Adrenal gland (tissue), 19 donors: ENCODE measurements around the gene NEGR1. TPM values are rescaled to one million over a fixed set of nuclear protein-coding genes. Genes with fewer than 3 reads are reported as not detected.
A peak's percentile ranks its signal among the peaks of the same experiment; 100 is the strongest.

Source experiments
- DNase-seq, 7 donors: peaks; one replicate each; pipeline ENCODE4 v3.0.0-alpha.2; 2019 to 2020
- H3K27ac ChIP-seq, 5 donors: fragments of 200-600 bp; sonication (generic) in 4 of 5; 1 replicate in 3 of 5; 2 replicates in 2 of 5; pipeline versions ENCODE4 v1.5.1 to v1.8.0; 2016 to 2020; ENCODE audit warnings: mild to moderate bottlenecking in 1 of 5
- H3K27me3 ChIP-seq: fragments of 200-600 bp; 2 replicates; pipeline ENCODE4 v1.8.0; 2021
- H3K36me3 ChIP-seq, 2 donors: fragments of 200-600 bp; replicated peaks in 1 of 2; 1 replicate in 1 of 2; 2 replicates in 1 of 2; pipeline versions ENCODE4 v1.5.1 to v1.8.0; 2018 to 2022
- H3K4me1 ChIP-seq, 2 donors: fragments of 200-600 bp; replicated peaks in 1 of 2; 1 replicate in 1 of 2; 2 replicates in 1 of 2; pipeline versions ENCODE4 v1.5.1 to v1.8.0; 2018 to 2021
- H3K4me3 ChIP-seq, 4 donors: fragments of 200-600 bp; sonication (generic) in 3 of 4; one replicate each; pipeline ENCODE4 v1.5.1; 2016 to 2018
- H3K9me3 ChIP-seq, 3 donors: fragments of 200-600 bp; sonication (generic) in 1 of 3; replicated peaks in 1 of 3; 1 replicate in 2 of 3; 2 replicates in 1 of 3; pipeline versions ENCODE4 v1.5.1 to v1.8.0; 2016 to 2021
- CTCF ChIP-seq, 6 experiments: fragments of 450-650 bp in 4 of 6; fragments of 200-600 bp in 2 of 6; sonication (generic) in 1 of 6; IDR thresholded peaks; 1 replicate in 5 of 6; 2 replicates in 1 of 6; pipeline versions ENCODE4 v1.5.1 to v1.8.0; 2016 to 2021; ENCODE audit warnings: antibody characterized with exemption in 6 of 6, mild to moderate bottlenecking in 2 of 6, moderate library complexity in 1 of 6
- POLR2A ChIP-seq, 2 donors: fragments of 450-650 bp; IDR thresholded peaks; one replicate each; pipeline ENCODE4 v1.6.1; 2017; ENCODE audit warnings: antibody characterized with exemption in 2 of 2, mild to moderate bottlenecking in 2 of 2, moderate library complexity in 1 of 2
- WGBS, 4 donors: extraction: QIAGEN DNeasy Blood & Tissue Kit in 2 of 4; methylation state at CpG; one replicate each; pipeline versions ENCODE4 v1.1.5 to v1.1.7; 2013 to 2017; 5-methylcytosine and 5-hydroxymethylcytosine counted together
- intact Hi-C, 2 donors: fragments of 100-400 bp; cut with DNase I; formaldehyde crosslinking; loops; one replicate each; pipeline versions ENCODE4 v1.14.1 to v1.15.0; 2022 to 2023
- long read RNA-seq, 10 donors: library from polyadenylated mRNA in 3 of 10; unstranded in 2 of 10; stranded (forward) in 1 of 10; transcript quantifications; one replicate each; pipeline ENCODE4 v2.0.0 and lab custom pipeline, GENCODE V29; 2021 to 2026
- polyA plus RNA-seq, 3 donors: library from polyadenylated mRNA; stranded (reverse); fragments of 200-250 nt in 2 of 3; fragments of 350-450 nt in 1 of 3; fragmentation: Illumina TruSeq in 1 of 3; extraction: RNeasy Lipid Tissue Mini Kit (QIAGEN cat#74804) in 1 of 3; gene quantifications; one replicate each; pipeline ENCODE4 v1.2.3, GENCODE V29; 2013 to 2014
- total RNA-seq, 9 donors: library from RNA; depleted of rRNA in 4 of 9; stranded (reverse); fragments of >200 nt in 4 of 9; fragments of 120-200 nt in 1 of 9; fragmentation: NEBNext Ultra II Directional in 1 of 9; extraction: Animal tissue kit (Norgen Biotek cat#: 25700) in 1 of 9; gene quantifications; one replicate each; pipeline versions ENCODE4 v1.1.0 to v1.2.4, GENCODE V29; 2013 to 2023
- donor health status: healthy with polysubstance abuse.
- donor health status: Bipolar disorder and iron deficiency.
- donor health status: DM: yes; HTN: yes; CAD: no.
- donor health status: DM: no; HTN: no; CAD: no.
- donor health status: DM: no; HTN: no; CAD: no.
- donor health status: DM: yes; HTN: yes; CAD: no.

The NEGR1 gene
- 1 to 10 TPM; 1.1 to 7.4 (median 4.1) TPM for total RNA-seq
- polyA plus RNA-seq: 1 to 10 TPM; 2.2 to 6.2 (median 2.5) TPM
- long read RNA-seq, donor 1: 0 reads
- long read RNA-seq, donor 2: 0 reads
- long read RNA-seq, donor 3: 0 reads
- long read RNA-seq, donor 4: 0 reads
- long read RNA-seq, donor 5, partial matches to known transcripts: 2 of 2 reads
- long read RNA-seq, donor 5, other reads (novel, unspliced or antisense): 0 of 2 reads
- long read RNA-seq, donor 6, partial matches to known transcripts: 0 of 1 reads
- long read RNA-seq, donor 6, other reads (novel, unspliced or antisense): 1 of 1 reads
- long read RNA-seq, donor 7: 0 reads
- long read RNA-seq, donor 8: 0 reads
- long read RNA-seq, donor 9: 0 reads
- long read RNA-seq, donor 10: 0 reads

GRCh38 chr1:72282271-72283021, at the start of gene NEGR1:
Gene NEGR1, minus strand, starts transcription at chr1:72282539.
- TF ChIP-seq CTCF (IDR thresholded peaks at IDR 0.05) (peak in 2 of 6 experiments; percentile 9 to 11), POLR2A (IDR thresholded peaks at IDR 0.05) (peak in 1 of 2 donors; percentile 60)
- H3K4me1 ChIP-seq: no peaks in the 10 kb centered on the region
- 0 to 1% (median 1%) methylated on average over 47 to 54 of the region's 54 CpGs for WGBS, 4 donors
- peak; percentile 73 to 88 (median 79) for DNase-seq
- intact Hi-C loops: no loop called here
- H3K27ac ChIP-seq: peak within 1 kb of the TSS in 4 of 5 donors; percentile 19 to 90 (median 72)
- H3K4me3 ChIP-seq: peak within 1 kb of the TSS; percentile 2 to 87 (median 61)
- H3K9me3 ChIP-seq: no peaks in the 10 kb centered on the region
- H3K36me3 ChIP-seq: no peaks in the 10 kb centered on the region
- no peaks in the 10 kb centered on the region for H3K27me3 ChIP-seq

GRCh38 chr1:72326494-72326893, 44.2 kb upstream of the NEGR1 start:
- intact Hi-C loops: no loop called here
- WGBS, 4 donors: 59 to 77% (median 60%) methylated on average over 2 of the region's 2 CpGs; no CpG with 5 or more reads in 1 of the 4 donors
- no peak for DNase-seq
- Histone ChIP-seq H3K27ac (no peak overlapping the region), H3K4me3 (no peak overlapping the region), H3K27me3 (no peaks in the 10 kb centered on the region), H3K36me3 (no peaks in the 10 kb centered on the region), H3K9me3 (no peaks in the 10 kb centered on the region), H3K4me1 (no peaks in the 10 kb centered on the region)
- TF ChIP-seq CTCF (IDR thresholded peaks at IDR 0.05) (no peak), POLR2A (IDR thresholded peaks at IDR 0.05) (no peak)

- H3K4me1 ChIP-seq: no peaks in the 10 kb centered on the region
- WGBS, 4 donors: 73 to 80% (median 76%) methylated on average over 1 of the region's 1 CpG; no CpG with 5 or more reads in 1 of the 4 donors
- DNase-seq: no peak
These were observed 42.1 kb upstream of the NEGR1 start for GRCh38 chr1:72324451-72324850.

More at GRCh38 chr1:72324451-72324850, 42.1 kb upstream of the NEGR1 start:
- intact Hi-C loops: no loop called here
- Histone ChIP-seq H3K36me3 (no peaks in the 10 kb centered on the region), H3K27me3 (no peaks in the 10 kb centered on the region), H3K9me3 (no peaks in the 10 kb centered on the region), H3K27ac (no peak overlapping the region), H3K4me3 (no peak overlapping the region)
- TF ChIP-seq POLR2A (IDR thresholded peaks at IDR 0.05) (no peak), CTCF (IDR thresholded peaks at IDR 0.05) (no peak)
